Muscle layer of colon (tissue), 2 donors: ENCODE results near the gene POFUT1.

Experiments used
- H3K27ac ChIP-seq: one replicate; pipeline ENCODE4 v1.7.0; 2013; ENCODE audit warnings: low read depth, mild to moderate bottlenecking, low read length, moderate library complexity
- H3K27me3 ChIP-seq, 2 donors: one replicate each; pipeline ENCODE4 v1.7.0; 2013; ENCODE audit warnings: low read length in 2 of 2, mild to moderate bottlenecking in 2 of 2; ENCODE audit not compliant: insufficient read depth in 2 of 2, control insufficient read depth in 1 of 2
- H3K36me3 ChIP-seq: one replicate; pipeline ENCODE4 v1.7.0; 2013; ENCODE audit warnings: mild to moderate bottlenecking, low read length; ENCODE audit not compliant: insufficient read depth
- H3K4me1 ChIP-seq: one replicate; pipeline ENCODE4 v1.7.0; 2013; ENCODE audit warnings: mild to moderate bottlenecking, low read length; ENCODE audit not compliant: insufficient read depth
- H3K4me3 ChIP-seq, 2 donors: one replicate each; pipeline ENCODE4 v1.7.0; 2013; ENCODE audit warnings: low read length in 2 of 2, low read depth in 1 of 2, mild to moderate bottlenecking in 1 of 2, moderate library complexity in 1 of 2
- H3K9ac ChIP-seq: one replicate; pipeline ENCODE4 v1.7.0; 2013; ENCODE audit warnings: low read length
- H3K9me3 ChIP-seq: one replicate; pipeline ENCODE4 v1.7.0; 2013; ENCODE audit warnings: mild to moderate bottlenecking, low read length
- donor health status: abdominal sarcoma.
- donor health status: Adenocarcinoma of cecum.

The POFUT1 gene

GRCh38 chr20:32231245-32231644 lies 23.6 kb downstream of the POFUT1 start:
- H3K4me1 ChIP-seq, result no peaks in the 10 kb centered on the region
- H3K27me3 ChIP-seq, result no peaks in the 10 kb centered on the region
- H3K9me3 ChIP-seq, result no peaks in the 10 kb centered on the region
- no peak overlapping the region for H3K4me3 ChIP-seq
- no peak overlapping the region for H3K27ac ChIP-seq
- peaks cover 67% of the 10 kb centered on the region for H3K36me3 ChIP-seq
- H3K9ac ChIP-seq, result no peak overlapping the region

GRCh38 chr20:32231847-32232246 lies 24.2 kb downstream of the POFUT1 start:
- Histone ChIP-seq H3K27ac (no peak overlapping the region), H3K36me3 (peaks cover 65% of the 10 kb centered on the region), H3K4me1 (no peaks in the 10 kb centered on the region)

GRCh38 chr20:32232326-32232886 lies 24.7 kb downstream of the POFUT1 start:
- H3K36me3 ChIP-seq, result peaks cover 65% of the 10 kb centered on the region
- H3K9ac ChIP-seq, result no peak overlapping the region
- H3K4me1 ChIP-seq, result no peaks in the 10 kb centered on the region
- H3K9me3 ChIP-seq, result no peaks in the 10 kb centered on the region
- no peak overlapping the region for H3K27ac ChIP-seq
- no peaks in the 10 kb centered on the region for H3K27me3 ChIP-seq
- no peak overlapping the region for H3K4me3 ChIP-seq

More at GRCh38 chr20:32231847-32232246, 24.2 kb downstream of the POFUT1 start:
- Histone ChIP-seq H3K4me3 (no peak overlapping the region), H3K9me3 (no peaks in the 10 kb centered on the region), H3K9ac (no peak overlapping the region), H3K27me3 (no peaks in the 10 kb centered on the region)

GRCh38 chr20:32233286-32233685 lies 25.6 kb downstream of the POFUT1 start:
- no peaks in the 10 kb centered on the region for H3K27me3 ChIP-seq
- no peak overlapping the region for H3K4me3 ChIP-seq
- H3K9me3 ChIP-seq, result no peaks in the 10 kb centered on the region
- H3K4me1 ChIP-seq, result no peaks in the 10 kb centered on the region
- no peak overlapping the region for H3K27ac ChIP-seq
- H3K36me3 ChIP-seq, result peaks cover 64% of the 10 kb centered on the region
- H3K9ac ChIP-seq, result no peak overlapping the region

- Histone ChIP-seq H3K4me1 (no peaks in the 10 kb centered on the region), H3K9me3 (no peaks in the 10 kb centered on the region), H3K4me3 (no peak overlapping the region), H3K9ac (no peak overlapping the region), H3K27me3 (no peaks in the 10 kb centered on the region), H3K27ac (no peak overlapping the region), H3K36me3 (peaks cover 54% of the 10 kb centered on the region)
Observed at GRCh38 chr20:32234135-32234808, 26.6 kb downstream of the POFUT1 start.

GRCh38 chr20:32235331-32236047 lies 27.8 kb downstream of the POFUT1 start:
- Histone ChIP-seq H3K27me3 (no peaks in the 10 kb centered on the region), H3K4me3 (no peak overlapping the region), H3K9ac (no peak overlapping the region), H3K27ac (no peak overlapping the region), H3K9me3 (no peaks in the 10 kb centered on the region), H3K4me1 (no peaks in the 10 kb centered on the region), H3K36me3 (peaks cover 51% of the 10 kb centered on the region)

- H3K9me3 ChIP-seq, result no peaks in the 10 kb centered on the region
- no peak overlapping the region for H3K9ac ChIP-seq
- H3K4me3 ChIP-seq, result no peak overlapping the region
- peaks cover 46% of the 10 kb centered on the region for H3K36me3 ChIP-seq
- no peaks in the 10 kb centered on the region for H3K4me1 ChIP-seq
- no peaks in the 10 kb centered on the region for H3K27me3 ChIP-seq
- no peak overlapping the region for H3K27ac ChIP-seq
Observed at GRCh38 chr20:32236048-32236533, 28.4 kb downstream of the POFUT1 start.

GRCh38 chr20:32236819-32237218 lies 29.1 kb downstream of the POFUT1 start:
- H3K4me1 ChIP-seq, result no peaks in the 10 kb centered on the region
- peaks cover 38% of the 10 kb centered on the region for H3K36me3 ChIP-seq
- H3K27me3 ChIP-seq, result no peaks in the 10 kb centered on the region
- no peak overlapping the region for H3K27ac ChIP-seq
- H3K9me3 ChIP-seq, result no peaks in the 10 kb centered on the region
- no peak overlapping the region for H3K4me3 ChIP-seq
- no peak overlapping the region for H3K9ac ChIP-seq

- H3K27ac ChIP-seq, result no peak overlapping the region
Observed at GRCh38 chr20:32237419-32237818, 29.7 kb downstream of the POFUT1 start.

GRCh38 chr20:32238483-32239425 lies 31.1 kb downstream of the POFUT1 start:
- Histone ChIP-seq H3K36me3 (peaks cover 21% of the 10 kb centered on the region), H3K9ac (no peak overlapping the region), H3K27ac (no peak overlapping the region), H3K4me3 (no peak overlapping the region), H3K4me1 (no peaks in the 10 kb centered on the region), H3K27me3 (no peaks in the 10 kb centered on the region), H3K9me3 (no peaks in the 10 kb centered on the region)

More at GRCh38 chr20:32237419-32237818, 29.7 kb downstream of the POFUT1 start:
- Histone ChIP-seq H3K27me3 (no peaks in the 10 kb centered on the region), H3K9ac (no peak overlapping the region), H3K36me3 (peaks cover 34% of the 10 kb centered on the region), H3K4me1 (no peaks in the 10 kb centered on the region), H3K9me3 (no peaks in the 10 kb centered on the region), H3K4me3 (no peak overlapping the region)

- Histone ChIP-seq H3K4me3 (no peak overlapping the region), H3K36me3 (peaks cover 12% of the 10 kb centered on the region), H3K27ac (no peak overlapping the region), H3K27me3 (no peaks in the 10 kb centered on the region), H3K4me1 (no peaks in the 10 kb centered on the region), H3K9ac (no peak overlapping the region), H3K9me3 (no peaks in the 10 kb centered on the region)
Observed at GRCh38 chr20:32240205-32240604, 32.5 kb downstream of the POFUT1 start.
